Mucosa of gallbladder (tissue), 1 donor: ENCODE measurements around the gene TM7SF2. TPM values are rescaled to one million over a fixed set of nuclear protein-coding genes. Genes with fewer than 3 reads are reported as not detected.
"Not testable (repeated sequence)": the region's sequence is repeated elsewhere in the genome, so short reads cannot be mapped to it uniquely, and the experiment has no call there.

Experiments used
- DNase-seq: peaks from one replicate; pipeline ENCODE4 v3.0.0-alpha.2; 2020; ENCODE audit warnings: low spot score
- total RNA-seq: library from RNA; stranded (reverse); gene quantifications from one replicate; pipeline ENCODE4 v1.2.1, GENCODE V29; 2021
- donor health status: DM: no; HTN: no; CAD: no.

TM7SF2 gene
- total RNA-seq, 1 donor from 2014 or later: 184 TPM

- no peak for DNase-seq
These were observed 3.0 kb downstream of the TM7SF2 start for GRCh38 chr11:65114538-65115171.

- no peak for DNase-seq
These were observed 3.9 kb downstream of the TM7SF2 start for GRCh38 chr11:65115361-65116082.

GRCh38 chr11:65116370-65117205 is 4.9 kb downstream of the TM7SF2 start:
- no peak for DNase-seq

GRCh38 chr11:65117206-65118096 is 5.8 kb downstream of the TM7SF2 start, which contains the start of gene ZNHIT2:
Gene ZNHIT2, minus strand, starts transcription at chr11:65117701. Its CDS starts 48 bp downstream, at chr11:65117653.
- DNase-seq: peak; percentile 100

DNA sequence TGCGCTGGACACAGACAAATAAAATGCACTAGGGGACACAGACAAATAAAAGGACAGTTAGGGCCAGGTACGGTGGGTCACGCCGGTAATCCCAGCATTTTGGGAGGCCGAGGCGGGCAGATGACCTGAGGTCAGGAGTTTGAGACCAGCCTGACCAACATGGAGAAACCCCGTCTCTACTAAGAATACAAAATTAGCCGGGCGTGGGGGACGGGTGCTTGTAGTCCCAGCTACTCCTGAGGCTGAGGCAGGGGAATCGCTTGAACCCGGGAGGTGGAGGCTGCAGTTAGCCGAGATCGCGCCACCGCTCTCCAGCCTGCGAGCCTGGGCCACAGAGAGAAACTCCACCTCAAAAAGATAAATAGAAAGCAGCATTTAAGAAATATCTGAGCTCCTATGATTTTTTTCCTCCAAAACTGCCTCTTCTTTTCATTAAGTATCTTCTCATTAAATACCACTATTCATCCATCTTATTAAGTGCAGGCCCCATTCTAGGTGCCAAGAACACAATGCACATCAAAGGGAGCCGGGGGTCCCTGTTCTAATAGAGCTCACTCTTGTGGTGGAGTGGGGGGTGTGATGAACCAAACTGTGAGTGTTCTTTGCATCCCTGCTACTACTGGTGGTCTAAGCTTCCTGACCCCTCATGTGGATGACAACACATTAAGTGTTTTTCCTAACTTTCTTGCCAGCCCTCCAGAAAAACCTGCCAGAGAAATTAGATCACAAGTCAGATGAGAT is 6.6 kb downstream of the TM7SF2 start:
- DNase-seq: no peak

GRCh38 chr11:65118891-65119669 is 7.4 kb downstream of the TM7SF2 start:
- DNase-seq: not testable (repeated sequence)

DNA sequence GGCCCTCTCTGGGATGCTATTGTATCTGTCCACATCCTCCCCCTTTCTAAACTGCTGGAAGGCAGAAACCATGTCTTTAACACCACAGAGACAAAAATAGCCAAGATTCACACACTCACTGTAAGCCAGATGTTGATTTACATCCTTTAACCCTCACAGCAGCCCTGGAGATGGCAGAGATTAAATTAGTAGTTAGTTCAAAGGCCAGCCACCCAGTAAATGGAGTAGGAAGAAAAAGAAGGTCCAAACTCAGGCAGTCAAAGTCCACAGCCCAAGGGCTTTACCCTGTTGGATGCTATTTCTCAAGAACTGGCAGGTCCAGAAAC is 8.0 kb downstream of the TM7SF2 start:
- DNase-seq: no peak

DNA sequence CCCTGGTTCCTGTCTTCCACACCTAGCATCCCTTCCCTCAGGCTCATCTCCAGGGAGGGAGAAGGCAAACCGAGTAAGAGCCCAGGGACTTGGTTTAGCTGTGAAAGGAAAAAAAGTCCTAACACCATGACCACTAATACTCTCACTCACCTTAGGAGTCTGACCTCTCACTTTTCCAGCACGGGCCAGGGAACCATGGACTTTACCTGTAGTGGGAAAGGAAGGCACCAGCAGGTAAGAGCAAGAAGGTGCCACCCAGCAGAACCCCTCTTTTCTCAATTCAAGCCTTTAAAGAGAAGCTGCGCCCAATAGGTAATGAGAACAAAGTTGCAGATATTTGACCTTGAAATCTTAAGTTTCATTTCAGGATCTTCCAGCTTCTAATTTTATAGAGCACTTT is 9.2 kb downstream of the TM7SF2 start:
- DNase-seq: no peak

- DNase-seq: no peak
These were observed 9.8 kb downstream of the TM7SF2 start for GRCh38 chr11:65121447-65121864.

- DNase-seq: peak; percentile 99
These were observed 10.4 kb downstream of the TM7SF2 start, which contains the start of the genes FAU and MRPL49 for GRCh38 chr11:65121865-65122696. Gene FAU, minus strand, starts transcription at chr11:65122134. Its CDS starts 321 bp downstream, at chr11:65121813. Gene MRPL49, plus strand, starts transcription at chr11:65122321. Its CDS starts 26 bp downstream, at chr11:65122347.

DNA sequence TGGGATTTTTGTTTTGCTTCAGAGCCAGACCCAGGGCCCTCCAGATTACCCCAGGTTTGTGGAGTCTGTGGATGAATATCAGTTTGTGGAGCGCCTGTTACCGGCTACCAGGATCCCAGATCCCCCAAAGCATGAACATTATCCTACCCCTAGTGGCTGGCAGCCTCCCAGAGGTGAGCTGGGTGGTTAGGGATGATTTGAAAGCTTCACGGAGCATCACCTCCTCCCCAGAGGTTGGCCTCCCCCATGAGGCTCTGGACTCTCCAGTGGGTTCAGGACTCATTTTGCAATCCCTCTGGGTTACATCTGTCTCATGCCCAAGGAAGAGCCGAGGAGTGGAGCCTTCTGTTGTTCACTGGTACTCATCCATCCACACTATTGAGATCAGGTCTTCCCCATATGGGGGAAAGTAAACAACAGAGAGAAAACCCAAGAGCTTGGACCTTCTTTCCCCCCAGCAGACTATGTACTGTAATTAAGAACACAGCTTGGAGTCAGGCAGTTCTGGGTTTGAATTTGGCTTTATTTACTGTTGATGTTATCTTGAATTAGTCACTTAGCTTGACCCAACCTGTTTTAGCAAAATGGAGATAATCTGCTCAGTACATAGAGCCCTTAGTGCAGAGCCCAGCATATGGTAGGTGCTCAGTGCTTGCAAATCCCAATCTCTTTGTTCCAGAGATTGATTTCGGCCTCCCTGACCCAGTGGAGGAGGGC is 13.0 kb downstream of the TM7SF2 start:
- DNase-seq: no peak

DNA sequence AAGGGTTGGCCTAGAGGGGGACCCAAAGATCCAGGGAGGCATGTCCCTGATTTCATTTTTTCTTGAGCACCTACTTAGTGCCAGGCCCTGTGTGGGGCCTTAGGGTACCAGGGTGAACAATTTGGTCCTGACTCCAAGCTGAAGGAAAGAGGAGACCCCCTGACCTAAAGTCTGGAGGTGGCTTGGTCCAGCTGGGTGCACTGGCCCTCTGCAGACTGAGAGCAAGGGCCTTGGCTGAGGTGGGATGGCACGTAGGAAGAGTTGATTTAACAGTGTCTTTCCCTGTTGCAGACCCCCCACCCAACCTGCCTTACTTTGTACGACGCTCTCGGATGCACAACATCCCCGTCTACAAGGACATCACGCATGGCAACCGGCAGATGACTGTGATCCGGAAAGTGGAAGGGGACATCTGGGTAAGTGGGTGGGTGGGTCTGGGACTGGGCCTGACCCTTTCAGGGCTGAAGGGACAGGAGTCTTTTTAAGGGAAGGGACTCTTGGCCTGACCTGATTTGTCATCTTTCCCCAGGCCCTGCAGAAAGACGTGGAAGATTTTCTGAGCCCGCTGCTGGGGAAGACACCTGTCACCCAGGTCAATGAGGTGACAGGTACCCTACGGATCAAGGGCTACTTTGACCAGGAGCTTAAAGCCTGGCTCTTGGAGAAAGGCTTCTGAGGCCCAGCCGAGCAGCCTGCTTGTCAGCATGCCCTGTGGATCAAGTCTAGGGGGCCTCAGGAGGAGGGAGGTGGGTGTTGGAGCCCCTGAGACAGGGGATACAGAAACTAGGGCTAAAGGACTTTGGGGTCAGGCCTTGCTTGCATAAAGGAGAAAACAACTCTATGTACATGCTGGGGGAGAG is 13.8 kb downstream of the TM7SF2 start:
- DNase-seq: no peak

- no peak for DNase-seq
These were observed 15.1 kb downstream of the TM7SF2 start for GRCh38 chr11:65126624-65127274.

GRCh38 chr11:65127473-65128181 is 16.0 kb downstream of the TM7SF2 start:
- no peak for DNase-seq

- no peak for DNase-seq
These were observed 16.8 kb downstream of the TM7SF2 start for GRCh38 chr11:65128182-65129145.
